Tibial nerve (tissue), 4 donors: ENCODE results near the gene EPX.

Experiments
- CTCF ChIP-seq, 5 experiments: fragments of 200-600 bp in 3 of 5; fragments of 450-650 bp in 2 of 5; sonication (generic) in 3 of 5; IDR thresholded peaks; one replicate each; pipeline ENCODE4 v1.5.1; 2016 to 2019; ENCODE audit warnings: antibody characterized with exemption in 5 of 5, mild to moderate bottlenecking in 3 of 5, moderate library complexity in 2 of 5
- EP300 ChIP-seq, 2 donors: sonication (generic); formaldehyde crosslinking; IDR thresholded peaks; one replicate each; pipeline ENCODE4 v1.6.1; 2017; ENCODE audit warnings: antibody characterized with exemption in 2 of 2, mild to moderate bottlenecking in 1 of 2
- POLR2A ChIP-seq, 2 donors: fragments of 450-650 bp; IDR thresholded peaks; one replicate each; pipeline ENCODE4 v1.6.1; 2017; ENCODE audit warnings: antibody characterized with exemption in 2 of 2, mild to moderate bottlenecking in 2 of 2, moderate library complexity in 2 of 2

- no peak for TF ChIP-seq CTCF (IDR thresholded peaks at IDR 0.05)
- no peak for TF ChIP-seq EP300 (IDR thresholded peaks at IDR 0.05)
- no peak for TF ChIP-seq POLR2A (IDR thresholded peaks at IDR 0.05)
Measured at GRCh38 chr17:58193641-58194255, 1.2 kb downstream of the EPX start.
